ENCODE data around the gene PRR18. TPM values are rescaled to one million over a fixed set of nuclear protein-coding genes. Genes with fewer than 3 reads are reported as not detected.

PRR18 gene
- polyA plus RNA-seq, 1 donor, result 11.3 TPM

DNA sequence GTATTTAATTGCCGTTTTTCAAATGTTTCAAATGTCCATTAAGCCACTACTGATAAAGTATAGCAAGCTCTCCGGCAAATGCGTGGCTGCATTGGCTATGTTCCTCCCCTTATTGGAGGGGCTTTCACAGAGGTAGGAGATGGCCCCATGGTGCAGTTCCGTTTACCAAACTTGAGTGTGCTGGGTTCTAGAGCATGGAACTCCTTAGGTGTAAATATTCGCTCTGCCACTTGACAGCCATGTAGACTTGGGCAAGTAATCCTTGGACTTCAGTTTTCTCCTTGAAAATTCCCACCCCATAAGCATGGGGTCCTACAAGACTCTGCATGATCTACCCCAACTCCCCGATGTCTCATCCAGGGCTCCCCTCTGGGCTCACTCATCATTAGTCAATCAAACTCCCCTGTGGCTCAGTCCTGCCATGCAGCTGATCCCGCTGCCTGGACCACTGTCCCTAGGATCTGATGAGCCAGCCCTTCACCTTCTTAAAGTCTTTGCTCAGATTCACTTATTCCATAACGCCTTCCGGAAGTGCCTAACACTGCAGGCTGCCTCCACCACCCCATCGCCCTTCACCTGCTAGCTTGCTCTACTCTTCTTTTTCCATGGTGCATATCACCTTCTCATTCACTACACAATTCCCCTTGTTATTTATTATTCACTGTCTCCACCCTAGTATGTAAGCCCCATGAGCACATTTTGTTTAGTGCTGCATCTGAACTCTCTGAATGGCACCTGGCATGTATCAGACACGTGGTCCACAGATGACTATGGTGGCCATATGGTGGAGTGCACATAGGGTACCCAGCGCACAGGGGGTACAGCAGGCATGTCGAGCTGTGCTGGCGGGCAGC, 18.8 kb downstream of the PRR18 start:
- no peak for DNase-seq
- no CpG with 5 or more reads among the region's 14 CpGs for WGBS (ENCODE audit: insufficient coverage, low lambda C conversion rate)
- peaks cover 10% of the 10 kb centered on the region for H3K27me3 ChIP-seq (ENCODE audit: control insufficient read depth, insufficient read depth, low read length)
- no peak overlapping the region for H3K4me3 ChIP-seq (ENCODE audit: low read length)
- H3K4me1 ChIP-seq (ENCODE audit: control insufficient read depth, insufficient read depth, low read length), result peaks cover 5% of the 10 kb centered on the region
- H3K36me3 ChIP-seq (ENCODE audit: control insufficient read depth, insufficient read depth, low read length), result no peaks in the 10 kb centered on the region
- H3K27ac ChIP-seq (ENCODE audit: low read length), result no peak overlapping the region
- no peaks in the 10 kb centered on the region for H3K9me3 ChIP-seq (ENCODE audit: control insufficient read depth, low read depth, low read length)

DNA sequence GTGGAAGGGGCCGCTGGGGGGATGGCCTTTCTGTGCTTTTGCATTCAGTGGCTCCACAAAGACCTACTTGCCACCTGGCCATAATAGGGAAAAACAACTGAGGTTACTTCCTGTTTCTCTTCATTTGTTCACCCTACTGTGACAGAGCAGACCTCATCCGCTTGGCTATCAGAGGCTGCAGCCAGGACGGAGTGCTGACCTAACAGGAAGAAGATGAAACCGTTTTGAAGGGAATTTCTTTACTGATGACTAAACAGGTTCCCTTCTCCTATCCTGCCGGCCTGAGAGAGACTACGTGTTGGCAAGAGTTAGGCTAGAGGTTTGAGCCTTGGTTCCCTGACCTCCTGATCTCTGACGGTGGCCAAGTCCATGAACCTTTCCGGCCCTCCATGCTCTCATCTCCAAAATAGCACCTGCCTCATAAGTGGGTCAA, 21.3 kb downstream of the PRR18 start:
- no peaks in the 10 kb centered on the region for H3K36me3 ChIP-seq (ENCODE audit: control insufficient read depth, insufficient read depth, low read length)
- no CpG with 5 or more reads among the region's 8 CpGs for WGBS (ENCODE audit: insufficient coverage, low lambda C conversion rate)
- no peak overlapping the region for H3K27ac ChIP-seq (ENCODE audit: low read length)
- no peaks in the 10 kb centered on the region for H3K9me3 ChIP-seq (ENCODE audit: control insufficient read depth, low read depth, low read length)
- peak in 1 of 2 donors; percentile 20 for DNase-seq
- peaks cover 23% of the 10 kb centered on the region for H3K27me3 ChIP-seq (ENCODE audit: control insufficient read depth, insufficient read depth, low read length)
- no peak overlapping the region for H3K4me3 ChIP-seq (ENCODE audit: low read length)
- no peaks in the 10 kb centered on the region for H3K4me1 ChIP-seq (ENCODE audit: control insufficient read depth, insufficient read depth, low read length)

DNA sequence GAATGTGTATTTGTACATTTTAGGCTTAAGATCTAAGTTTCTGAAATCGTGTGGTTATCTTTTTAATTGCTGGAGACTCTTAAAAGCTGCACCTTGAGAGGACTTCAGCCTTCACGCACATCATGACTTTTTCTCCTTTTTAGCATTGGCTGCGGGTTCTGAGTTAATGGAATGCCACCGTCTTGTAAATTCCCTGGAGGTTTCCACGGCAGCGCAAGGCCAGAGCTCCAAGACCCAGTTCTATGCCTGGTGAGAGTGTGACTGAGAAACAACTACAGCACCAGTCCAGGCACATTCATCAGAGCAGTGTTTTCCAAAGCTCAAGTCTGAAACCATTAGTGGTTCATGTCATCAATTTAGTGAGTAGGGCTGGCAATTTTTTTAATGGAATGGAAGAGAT, 23.0 kb downstream of the PRR18 start:
- DNase-seq, result no peak
- peaks cover 32% of the 10 kb centered on the region for H3K27me3 ChIP-seq (ENCODE audit: control insufficient read depth, insufficient read depth, low read length)
- H3K4me1 ChIP-seq (ENCODE audit: control insufficient read depth, insufficient read depth, low read length), result no peaks in the 10 kb centered on the region
- H3K9me3 ChIP-seq (ENCODE audit: control insufficient read depth, low read depth, low read length), result no peaks in the 10 kb centered on the region
- H3K4me3 ChIP-seq (ENCODE audit: low read length), result no peak overlapping the region
- no peak overlapping the region for H3K27ac ChIP-seq (ENCODE audit: low read length)
- WGBS (ENCODE audit: insufficient coverage, low lambda C conversion rate), result no CpG with 5 or more reads among the region's 6 CpGs
- H3K36me3 ChIP-seq (ENCODE audit: control insufficient read depth, insufficient read depth, low read length), result no peaks in the 10 kb centered on the region

DNA sequence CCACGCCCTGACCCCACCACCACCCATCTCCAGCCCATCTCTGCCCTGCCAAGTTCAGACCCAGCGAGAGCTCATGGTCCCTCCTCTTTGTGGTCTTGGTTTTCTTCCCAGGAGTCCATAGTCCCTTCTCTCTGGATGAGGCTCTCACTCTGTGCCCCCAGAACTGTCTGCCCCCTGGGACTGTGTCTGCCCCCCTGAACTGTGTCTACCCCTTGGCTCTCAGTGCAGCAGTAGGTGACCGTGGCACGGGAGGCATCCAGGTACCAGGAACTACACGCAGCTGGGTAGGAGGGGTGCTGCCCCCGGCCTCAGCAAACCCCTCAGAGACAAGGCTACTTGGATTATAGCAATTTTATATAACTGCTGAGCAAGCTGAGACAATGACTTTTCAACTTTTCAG, 23.6 kb downstream of the PRR18 start:
- DNase-seq, result no peak
- peaks cover 33% of the 10 kb centered on the region for H3K27me3 ChIP-seq (ENCODE audit: control insufficient read depth, insufficient read depth, low read length)
- no peaks in the 10 kb centered on the region for H3K4me1 ChIP-seq (ENCODE audit: control insufficient read depth, insufficient read depth, low read length)
- H3K4me3 ChIP-seq (ENCODE audit: low read length), result no peak overlapping the region
- no peaks in the 10 kb centered on the region for H3K36me3 ChIP-seq (ENCODE audit: control insufficient read depth, insufficient read depth, low read length)
- WGBS (ENCODE audit: insufficient coverage, low lambda C conversion rate), result no CpG with 5 or more reads among the region's 6 CpGs
- no peak overlapping the region for H3K27ac ChIP-seq (ENCODE audit: low read length)
- no peaks in the 10 kb centered on the region for H3K9me3 ChIP-seq (ENCODE audit: control insufficient read depth, low read depth, low read length)

DNA sequence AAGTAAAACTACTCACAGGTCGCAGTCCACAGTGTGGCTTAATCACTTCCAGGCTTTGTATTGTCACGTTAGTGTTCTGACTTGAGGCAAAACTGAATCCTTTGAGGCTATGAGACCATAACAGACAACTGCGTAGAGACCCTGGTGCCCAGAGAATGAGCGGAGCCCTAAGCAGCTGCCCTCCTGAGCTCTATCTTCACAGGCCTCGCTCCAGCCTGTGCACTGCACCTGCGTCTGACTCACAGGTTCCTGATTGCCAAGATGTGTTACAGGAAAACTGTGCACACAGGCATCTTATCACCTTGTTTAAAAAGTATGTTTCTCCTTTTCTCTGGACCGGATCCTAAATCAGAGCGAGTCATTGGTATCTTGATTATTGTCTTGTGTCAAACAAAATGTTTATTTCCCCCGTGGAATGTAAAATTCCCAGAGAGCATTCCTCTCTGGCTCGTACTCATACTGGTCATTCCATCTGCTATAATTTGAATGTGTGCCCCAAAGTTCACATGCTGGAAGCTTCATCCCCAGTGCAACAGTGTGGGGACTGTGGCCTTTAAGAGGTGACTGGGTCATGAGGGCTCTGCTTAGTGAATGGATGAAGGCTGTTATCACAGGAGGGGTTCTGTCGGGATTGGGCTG, 25.7 kb downstream of the PRR18 start:
- Histone ChIP-seq H3K4me3 (ENCODE audit: low read length) (no peak overlapping the region), H3K27ac (ENCODE audit: low read length) (no peak overlapping the region)
- WGBS (ENCODE audit: insufficient coverage, low lambda C conversion rate), result 50% methylated on average over 2 of the region's 11 CpGs

DNA sequence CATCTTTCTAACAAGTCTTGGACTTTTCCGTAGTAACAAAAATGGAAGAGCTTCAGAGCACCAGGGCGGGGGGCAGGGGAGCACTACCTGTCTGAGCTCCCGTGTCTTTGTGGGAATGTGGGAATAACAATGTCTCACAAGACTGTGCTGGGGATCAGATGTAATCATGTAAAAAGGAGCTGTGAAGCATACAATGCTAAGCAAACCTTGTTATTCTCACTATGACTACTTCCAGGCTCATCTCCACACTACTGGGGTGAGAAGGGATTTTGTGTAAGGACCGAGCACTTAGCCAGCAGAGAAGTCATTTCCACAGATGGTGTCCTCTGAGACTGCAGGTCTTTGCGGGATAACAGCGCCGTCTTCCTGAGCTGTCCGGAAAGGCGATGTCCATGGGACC, 27.1 kb downstream of the PRR18 start:
- Histone ChIP-seq H3K4me1 (ENCODE audit: control insufficient read depth, insufficient read depth, low read length) (no peaks in the 10 kb centered on the region), H3K9me3 (ENCODE audit: control insufficient read depth, low read depth, low read length) (no peaks in the 10 kb centered on the region), H3K27ac (ENCODE audit: low read length) (no peak overlapping the region), H3K27me3 (ENCODE audit: control insufficient read depth, insufficient read depth, low read length) (peaks cover 34% of the 10 kb centered on the region), H3K4me3 (ENCODE audit: low read length) (no peak overlapping the region), H3K36me3 (ENCODE audit: control insufficient read depth, insufficient read depth, low read length) (no peaks in the 10 kb centered on the region)
- DNase-seq, result no peak
- WGBS (ENCODE audit: insufficient coverage, low lambda C conversion rate), result no CpG with 5 or more reads among the region's 9 CpGs

More for the DNA sequence above, 25.7 kb downstream of the PRR18 start:
- no peaks in the 10 kb centered on the region for H3K36me3 ChIP-seq (ENCODE audit: control insufficient read depth, insufficient read depth, low read length)
- peaks cover 31% of the 10 kb centered on the region for H3K27me3 ChIP-seq (ENCODE audit: control insufficient read depth, insufficient read depth, low read length)
- no peaks in the 10 kb centered on the region for H3K9me3 ChIP-seq (ENCODE audit: control insufficient read depth, low read depth, low read length)
- H3K4me1 ChIP-seq (ENCODE audit: control insufficient read depth, insufficient read depth, low read length), result no peaks in the 10 kb centered on the region
- no peak for DNase-seq

DNA sequence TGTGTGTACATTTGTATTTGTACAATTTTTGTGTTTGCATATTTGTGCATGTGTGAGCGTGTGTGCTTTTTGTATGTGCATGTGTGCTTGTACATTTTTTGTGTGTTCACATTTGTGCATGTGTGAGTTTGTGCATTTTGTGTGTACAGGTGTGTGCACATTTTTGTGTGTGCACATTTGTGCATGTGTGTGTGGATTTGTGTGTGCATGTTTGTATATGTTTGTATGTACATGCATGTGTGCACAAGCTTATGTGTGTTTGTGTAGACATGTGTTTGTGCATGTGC, 28.9 kb downstream of the PRR18 start:
- DNase-seq, result no peak
- H3K4me3 ChIP-seq (ENCODE audit: low read length), result no peak overlapping the region
- H3K36me3 ChIP-seq (ENCODE audit: control insufficient read depth, insufficient read depth, low read length), result no peaks in the 10 kb centered on the region
- H3K4me1 ChIP-seq (ENCODE audit: control insufficient read depth, insufficient read depth, low read length), result no peaks in the 10 kb centered on the region
- H3K27me3 ChIP-seq (ENCODE audit: control insufficient read depth, insufficient read depth, low read length), result peaks cover 31% of the 10 kb centered on the region
- no CpG with 5 or more reads among the region's 1 CpG for WGBS (ENCODE audit: insufficient coverage, low lambda C conversion rate)
- H3K27ac ChIP-seq (ENCODE audit: low read length), result no peak overlapping the region
- no peaks in the 10 kb centered on the region for H3K9me3 ChIP-seq (ENCODE audit: control insufficient read depth, low read depth, low read length)

DNA sequence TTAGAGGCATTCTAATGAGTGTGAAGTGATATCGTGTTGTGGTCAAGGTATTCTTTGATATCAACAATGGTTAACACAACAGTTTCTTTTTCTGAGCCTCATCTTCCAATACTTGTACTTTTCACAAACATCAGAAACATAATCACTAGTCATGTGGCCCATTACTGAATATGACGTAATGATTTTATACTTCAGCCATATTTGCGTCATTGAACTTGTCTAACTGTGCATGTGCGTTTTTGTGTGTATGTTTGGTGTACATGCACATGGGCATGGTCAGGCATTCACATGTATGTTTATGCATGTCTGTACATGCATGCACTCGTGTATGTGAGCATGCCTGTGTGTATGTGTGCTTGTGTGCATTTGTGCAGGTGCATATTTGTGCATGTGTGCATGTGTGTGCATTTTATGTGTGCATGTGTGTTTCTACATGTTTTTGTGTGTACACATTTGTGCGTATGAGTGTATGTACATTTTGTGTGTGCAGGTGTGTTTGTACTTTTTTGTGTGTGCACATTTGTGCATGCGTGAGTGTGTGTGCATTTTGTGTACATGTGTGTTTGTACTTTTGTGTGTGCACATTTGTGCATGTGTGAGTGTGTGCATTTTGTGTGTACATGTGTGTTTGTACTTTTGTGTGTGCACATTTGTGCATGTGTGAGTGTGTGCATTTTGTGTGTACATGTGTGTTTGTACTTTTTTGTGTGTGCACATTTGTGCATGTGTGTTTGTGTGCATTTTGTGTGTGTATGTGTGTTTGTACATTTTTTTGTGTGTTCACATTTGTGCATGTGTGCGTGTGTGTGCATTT, 29.4 kb downstream of the PRR18 start:
- H3K36me3 ChIP-seq (ENCODE audit: control insufficient read depth, insufficient read depth, low read length), result no peaks in the 10 kb centered on the region
- no peak overlapping the region for H3K4me3 ChIP-seq (ENCODE audit: low read length)
- 100% methylated on average over 1 of the region's 8 CpGs for WGBS (ENCODE audit: insufficient coverage, low lambda C conversion rate)
- H3K27me3 ChIP-seq (ENCODE audit: control insufficient read depth, insufficient read depth, low read length), result peaks cover 25% of the 10 kb centered on the region
- DNase-seq, result no peak
- H3K4me1 ChIP-seq (ENCODE audit: control insufficient read depth, insufficient read depth, low read length), result no peaks in the 10 kb centered on the region
- H3K27ac ChIP-seq (ENCODE audit: low read length), result no peak overlapping the region
- H3K9me3 ChIP-seq (ENCODE audit: control insufficient read depth, low read depth, low read length), result no peaks in the 10 kb centered on the region

DNA sequence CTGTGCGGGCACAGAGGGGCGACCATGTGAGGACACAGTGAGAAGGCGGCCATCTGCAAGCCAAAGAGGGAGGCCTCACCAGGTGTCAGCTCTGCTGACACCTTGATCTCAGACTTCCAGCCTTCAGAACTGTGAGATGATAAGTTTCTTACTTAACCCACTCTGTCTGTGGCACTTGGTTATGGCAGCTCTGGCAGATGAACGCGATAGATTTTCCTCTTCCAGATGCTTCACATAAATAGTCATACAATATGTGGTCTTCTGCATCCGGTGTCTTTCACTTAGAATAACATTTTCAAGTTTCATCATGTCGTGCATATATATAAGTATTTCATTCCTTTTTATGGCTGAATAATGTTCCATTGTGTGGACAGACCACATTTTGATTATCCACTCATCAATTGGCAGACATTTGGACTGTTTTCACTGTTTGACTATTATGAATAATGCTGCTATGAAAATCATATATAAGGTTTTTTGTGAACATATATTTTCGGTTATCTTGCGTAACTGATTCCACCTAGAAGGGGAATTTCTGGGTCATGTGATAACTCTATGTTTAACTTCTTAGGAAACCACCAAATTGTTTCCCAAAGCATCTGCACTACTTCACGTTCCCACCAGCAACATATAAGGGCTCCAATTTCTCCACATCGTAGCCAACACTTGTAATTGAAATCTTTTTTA, 30.2 kb downstream of the PRR18 start:
- 100% methylated on average over 1 of the region's 11 CpGs for WGBS (ENCODE audit: insufficient coverage, low lambda C conversion rate)
- DNase-seq, result no peak
- Histone ChIP-seq H3K9me3 (ENCODE audit: control insufficient read depth, low read depth, low read length) (no peaks in the 10 kb centered on the region), H3K4me1 (ENCODE audit: control insufficient read depth, insufficient read depth, low read length) (no peaks in the 10 kb centered on the region), H3K4me3 (ENCODE audit: low read length) (no peak overlapping the region), H3K36me3 (ENCODE audit: control insufficient read depth, insufficient read depth, low read length) (no peaks in the 10 kb centered on the region), H3K27ac (ENCODE audit: low read length) (no peak overlapping the region), H3K27me3 (ENCODE audit: control insufficient read depth, insufficient read depth, low read length) (peaks cover 20% of the 10 kb centered on the region)

DNA sequence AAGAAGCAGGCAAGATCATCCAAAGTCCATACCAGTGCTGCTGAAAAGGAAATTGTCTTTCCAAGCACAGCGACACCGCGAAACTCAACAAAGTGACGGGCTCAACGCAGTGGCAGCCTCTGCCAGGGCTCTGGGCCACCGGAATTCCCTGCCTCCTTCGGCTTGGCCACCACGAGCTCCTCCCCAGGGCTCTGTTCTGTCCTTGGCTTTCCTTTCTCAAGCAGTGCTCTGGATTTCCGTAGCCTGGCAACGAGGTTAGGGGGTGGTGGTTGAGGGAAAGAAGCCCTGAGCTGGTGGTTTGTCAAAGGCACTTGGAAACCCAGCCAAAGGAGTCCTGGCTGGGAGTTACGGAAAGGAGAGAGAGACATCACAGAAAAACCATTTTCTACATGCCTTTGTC, 31.2 kb downstream of the PRR18 start:
- Histone ChIP-seq H3K36me3 (ENCODE audit: control insufficient read depth, insufficient read depth, low read length) (no peaks in the 10 kb centered on the region), H3K4me1 (ENCODE audit: control insufficient read depth, insufficient read depth, low read length) (no peaks in the 10 kb centered on the region), H3K4me3 (ENCODE audit: low read length) (no peak overlapping the region), H3K9me3 (ENCODE audit: control insufficient read depth, low read depth, low read length) (no peaks in the 10 kb centered on the region), H3K27me3 (ENCODE audit: control insufficient read depth, insufficient read depth, low read length) (peaks cover 20% of the 10 kb centered on the region), H3K27ac (ENCODE audit: low read length) (no peak overlapping the region)
- no peak for DNase-seq
- 100% methylated on average over 1 of the region's 11 CpGs for WGBS (ENCODE audit: insufficient coverage, low lambda C conversion rate)

Measured in large intestine (tissue), 3 donors.